Aorta (tissue), 5 donors: Measurements from ENCODE around the gene SMARCA2. TPM values are rescaled to one million over a fixed set of nuclear protein-coding genes. Genes with fewer than 3 reads are reported as not detected.

Experiments used
- ATAC-seq: fragments of 200-7000 bp; cut with Tn5 transposase; one replicate; pipeline ENCODE4 v1.9.1; 2022; ENCODE audit warnings: moderate library complexity; ENCODE audit not compliant: low FRiP score
- DNase-seq, 2 donors: peaks; one replicate each; pipeline ENCODE4 v3.0.0-alpha.2; 2020
- H3K27ac ChIP-seq, 2 donors: one replicate each; pipeline ENCODE4 v1.5.1; 2013; ENCODE audit warnings: low read length in 2 of 2, mild to moderate bottlenecking in 2 of 2, moderate library complexity in 2 of 2, control low read depth in 1 of 2, inconsistent platforms in 1 of 2, low read depth in 1 of 2
- H3K27me3 ChIP-seq, 2 donors: one replicate each; pipeline ENCODE4 v1.6.1; 2013; ENCODE audit warnings: control low read depth in 1 of 2, low read length in 1 of 2, mild to moderate bottlenecking in 1 of 2, moderate library complexity in 1 of 2; ENCODE audit not compliant: insufficient read depth in 2 of 2, control insufficient read depth in 1 of 2
- H3K36me3 ChIP-seq, 2 donors: one replicate each; pipeline ENCODE4 v1.6.1; 2013; ENCODE audit warnings: control low read depth in 1 of 2, low read length in 1 of 2, mild to moderate bottlenecking in 1 of 2; ENCODE audit not compliant: insufficient read depth in 2 of 2, control insufficient read depth in 1 of 2
- H3K4me1 ChIP-seq, 2 donors: one replicate each; pipeline ENCODE4 v1.6.1; 2013; ENCODE audit warnings: low read length in 2 of 2, control low read depth in 1 of 2, mild to moderate bottlenecking in 1 of 2, moderate library complexity in 1 of 2; ENCODE audit not compliant: insufficient read depth in 2 of 2, control insufficient read depth in 1 of 2
- H3K4me3 ChIP-seq, 2 donors: one replicate each; pipeline ENCODE4 v1.5.1; 2013; ENCODE audit warnings: low read length in 2 of 2, control low read depth in 1 of 2, mild to moderate bottlenecking in 1 of 2
- H3K9me3 ChIP-seq: one replicate; pipeline ENCODE4 v1.6.1; 2013; ENCODE audit warnings: mild to moderate bottlenecking, low read length; ENCODE audit not compliant: control insufficient read depth
- WGBS, 2 donors: extraction: QIAGEN DNeasy Blood & Tissue Kit; methylation state at CpG; one replicate each; pipeline ENCODE4 v1.1.7; 2013; 5-methylcytosine and 5-hydroxymethylcytosine counted together
- intact Hi-C, 2 donors: fragments of 100-400 bp; cut with DNase I; formaldehyde crosslinking; loops; one replicate each; pipeline versions ENCODE4 v1.14.2 to v1.15.0; 2022
- long read RNA-seq, 2 donors: library from polyadenylated mRNA; unstranded; transcript quantifications; one replicate each; pipeline ENCODE4 v2.0.0, GENCODE V29; 2020 to 2021
- polyA plus RNA-seq, 2 donors: library from polyadenylated mRNA; stranded (reverse); fragments of 200-250 nt; gene quantifications; one replicate each; pipeline ENCODE4 v1.2.3, GENCODE V29; 2013
- total RNA-seq, 2 donors: library from RNA; stranded (reverse); fragmentation: NEBNext Ultra II Directional; extraction: Animal tissue kit (Norgen Biotek cat#: 25700); gene quantifications; one replicate each; pipeline ENCODE4 v1.2.1, GENCODE V29; 2021
- donor health status: healthy with polysubstance abuse.
- donor health status: Bipolar disorder and iron deficiency.
- donor health status: DM: no; HTN: no; CAD: no.
- donor health status: DM: no; HTN: no; CAD: no.
- donor health status: DM: yes; HTN: yes; CAD: no.

Gene SMARCA2
- 100 to 1,000 TPM; 206 to 265 TPM for total RNA-seq
- polyA plus RNA-seq, result 10 to 100 TPM; 61.7 to 84.8 TPM
- long read RNA-seq, donor 1, full-length matches to known transcripts, result 13 of 86 reads
- long read RNA-seq, donor 1, partial matches to known transcripts, result 53 of 86 reads
- long read RNA-seq, donor 1, other reads (novel, unspliced or antisense), result 20 of 86 reads
- long read RNA-seq, donor 2, full-length matches to known transcripts, result 4 of 63 reads
- long read RNA-seq, donor 2, partial matches to known transcripts, result 31 of 63 reads
- long read RNA-seq, donor 2, other reads (novel, unspliced or antisense), result 28 of 63 reads

DNA sequence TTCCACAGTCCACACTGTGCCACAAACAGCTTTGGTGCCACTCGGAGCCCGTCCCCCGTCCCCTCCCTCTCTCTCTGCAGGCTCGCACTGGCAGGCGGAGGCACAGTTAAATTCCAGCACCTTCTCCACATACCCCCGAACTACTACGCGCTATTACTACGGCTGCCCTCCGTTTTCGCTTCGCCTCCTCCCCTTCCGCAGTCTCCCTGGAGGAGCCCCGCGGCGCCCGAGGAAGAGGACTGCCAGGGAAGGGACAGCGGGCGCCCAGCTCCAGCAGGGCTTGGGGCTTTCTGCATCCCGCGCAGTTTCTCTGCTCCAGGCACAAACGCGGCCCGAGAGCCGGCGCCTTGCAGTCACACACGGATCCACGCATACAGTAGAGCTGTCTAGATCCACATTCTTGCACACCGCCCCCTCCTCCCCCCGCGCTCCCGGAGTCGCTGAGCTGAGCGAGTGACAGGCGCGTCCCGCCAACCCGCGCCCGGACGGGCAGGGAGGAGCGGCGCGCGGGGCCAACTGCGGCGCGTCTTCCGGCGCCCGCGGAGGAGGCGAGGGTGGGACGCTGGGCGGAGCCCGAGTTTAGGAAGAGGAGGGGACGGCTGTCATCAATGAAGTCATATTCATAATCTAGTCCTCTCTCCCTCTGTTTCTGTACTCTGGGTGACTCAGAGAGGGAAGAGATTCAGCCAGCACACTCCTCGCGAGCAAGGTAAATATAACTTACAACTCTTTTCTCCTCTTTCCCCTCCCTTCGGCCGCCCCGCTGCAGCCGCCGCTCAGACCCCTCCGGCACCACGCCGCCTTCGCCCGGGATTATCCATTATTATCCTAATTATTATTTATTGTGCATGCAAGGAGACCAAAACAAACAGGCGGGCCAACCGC, at the start of gene SMARCA2:
Gene SMARCA2 (plus strand): TSS at position 652 of the 885 bp plus-strand sequence. CDS start 13,676 bp downstream, outside the sequence.
- Histone ChIP-seq H3K36me3 (no peaks in the 10 kb centered on the region), H3K4me1 (peaks cover 0 to 3% of the 10 kb centered on the region in 2 donors), H3K4me3 (peak within 1 kb of the TSS; percentile 85 to 95), H3K27me3 (no peaks in the 10 kb centered on the region), H3K9me3 (no peaks in the 10 kb centered on the region), H3K27ac (peak within 1 kb of the TSS; percentile 79 to 93)
- DNase-seq, result peak; percentile 99
- WGBS, 2 donors, result 1% methylated on average over 60 to 71 of the region's 71 CpGs
- peak; percentile 93 for ATAC-seq
- intact Hi-C loops, result loop anchor here (2.0 to 10.0 kb wide), 7 partner anchors 37 to 830 kb away; partner anchors contain the start of genes PUM3 (in 1 of the 2) and VLDLR (in 1 of the 2)

DNA sequence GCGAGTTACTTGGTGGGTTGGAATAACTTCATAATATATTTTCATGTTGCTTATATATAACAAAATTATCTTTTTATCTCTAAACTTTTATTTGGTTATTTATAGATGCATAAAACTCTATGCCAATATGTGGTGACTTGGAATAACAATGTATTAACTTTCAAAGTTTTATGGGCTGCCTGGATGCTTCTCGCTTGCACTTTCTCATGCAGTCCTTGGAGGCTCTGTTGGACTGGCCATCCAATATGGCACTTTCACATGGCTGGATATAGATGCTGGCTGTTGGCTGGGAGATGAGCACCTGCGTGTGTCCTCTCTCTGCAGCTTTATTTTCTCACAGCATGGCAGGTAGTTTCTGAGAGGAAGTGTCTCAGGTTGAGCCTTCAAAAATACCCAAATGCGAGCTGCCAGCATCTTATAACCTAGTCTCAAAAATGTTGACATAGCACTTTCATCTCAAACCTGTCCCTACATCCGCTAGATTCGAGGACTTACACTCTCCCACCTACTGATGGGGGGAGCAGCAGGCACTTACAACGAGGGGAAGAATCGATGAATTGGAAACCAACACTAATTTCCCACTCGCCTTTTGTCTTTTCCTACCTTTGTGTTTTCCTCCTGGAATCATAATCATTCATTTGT, 48.3 kb upstream of the SMARCA2 start:
- intact Hi-C loops, result no loop called here
- ATAC-seq, result no peak

DNA sequence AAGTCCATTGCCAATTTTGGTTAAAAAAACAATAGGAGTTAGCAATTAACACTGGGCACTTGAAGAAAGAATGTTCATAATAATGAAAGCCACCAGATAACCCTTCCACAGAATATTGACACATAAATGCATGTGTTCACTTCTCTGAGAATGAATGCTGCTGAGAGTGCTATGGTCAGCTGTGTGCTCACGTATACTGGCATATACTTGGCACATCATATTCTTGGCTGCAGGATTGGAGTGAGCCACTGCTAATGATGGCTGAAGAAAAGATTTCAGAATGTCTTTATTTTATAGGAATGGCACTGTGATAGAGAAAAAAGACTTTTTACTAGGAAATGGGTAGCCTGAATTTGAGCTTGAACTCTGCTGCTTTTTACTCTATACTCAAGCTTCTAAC, 46.0 kb upstream of the SMARCA2 start:
- Histone ChIP-seq H3K4me3 (no peak overlapping the region), H3K9me3 (peaks cover 3% of the 10 kb centered on the region), H3K4me1 (no peaks in the 10 kb centered on the region), H3K36me3 (no peaks in the 10 kb centered on the region), H3K27ac (no peak overlapping the region), H3K27me3 (no peaks in the 10 kb centered on the region)
- DNase-seq (no peak), ATAC-seq (no peak)
- intact Hi-C loops, result no loop called here
- 5 to 6% methylated on average over 1 of the region's 1 CpG for WGBS, 2 donors

More for the DNA sequence above, 48.3 kb upstream of the SMARCA2 start:
- Histone ChIP-seq H3K4me1 (no peaks in the 10 kb centered on the region), H3K9me3 (peaks cover 1% of the 10 kb centered on the region), H3K27me3 (no peaks in the 10 kb centered on the region), H3K36me3 (no peaks in the 10 kb centered on the region), H3K4me3 (no peak overlapping the region), H3K27ac (no peak overlapping the region)
- 91% methylated on average over 9 of the region's 9 CpGs for WGBS, 2 donors
- no peak for DNase-seq

DNA sequence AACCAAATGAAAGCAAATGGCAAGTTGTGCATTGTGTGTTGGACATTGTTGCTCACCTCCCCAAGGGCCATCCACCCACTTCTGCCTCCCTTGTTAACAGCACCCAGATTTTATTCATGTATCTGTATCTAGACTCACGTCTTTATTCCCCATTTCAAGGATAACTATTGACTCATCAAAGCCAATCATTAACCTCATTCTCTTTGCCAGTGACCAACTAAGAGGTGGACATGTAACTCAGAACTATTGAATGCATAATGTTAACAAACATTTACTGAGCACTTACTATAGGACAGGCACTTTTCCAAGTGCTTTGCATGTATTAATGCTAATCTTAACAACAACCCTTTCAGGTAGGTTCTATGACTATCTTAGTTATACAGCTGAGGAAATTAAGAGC, 45.2 kb upstream of the SMARCA2 start:
- no peak for DNase-seq
- H3K4me3 ChIP-seq, result no peak overlapping the region
- H3K36me3 ChIP-seq, result no peaks in the 10 kb centered on the region
- ATAC-seq, result no peak
- intact Hi-C loops, result no loop called here
- H3K9me3 ChIP-seq, result peaks cover 3% of the 10 kb centered on the region
- 80 to 85% methylated on average over 1 of the region's 1 CpG for WGBS, 2 donors
- no peaks in the 10 kb centered on the region for H3K27me3 ChIP-seq
- H3K4me1 ChIP-seq, result no peaks in the 10 kb centered on the region
- H3K27ac ChIP-seq, result no peak overlapping the region

DNA sequence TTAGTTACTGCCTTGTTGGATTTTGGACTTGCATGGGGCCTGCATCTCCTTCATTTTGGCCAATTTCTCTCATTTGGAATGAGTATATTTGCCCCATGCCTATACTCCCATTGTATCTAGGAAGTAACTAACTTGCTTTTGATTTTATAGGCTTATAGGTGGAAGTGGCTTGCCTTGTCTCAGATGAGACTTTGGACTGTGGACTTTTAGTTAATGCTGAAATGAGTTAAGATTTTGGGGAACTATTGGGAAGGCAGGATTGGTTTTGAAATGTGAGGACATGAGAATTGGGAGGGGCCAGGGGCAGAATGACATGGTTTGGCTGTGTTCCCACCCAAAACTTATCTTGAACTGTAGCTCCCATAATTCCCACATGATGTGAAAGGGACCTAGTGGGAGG, 42.5 kb upstream of the SMARCA2 start:
- Histone ChIP-seq H3K9me3 (peaks cover 2% of the 10 kb centered on the region), H3K36me3 (no peaks in the 10 kb centered on the region), H3K4me3 (no peak overlapping the region), H3K27me3 (no peaks in the 10 kb centered on the region), H3K4me1 (no peaks in the 10 kb centered on the region), H3K27ac (no peak overlapping the region)
- intact Hi-C loops, result no loop called here
- ATAC-seq, result no peak
- DNase-seq, result no peak

DNA sequence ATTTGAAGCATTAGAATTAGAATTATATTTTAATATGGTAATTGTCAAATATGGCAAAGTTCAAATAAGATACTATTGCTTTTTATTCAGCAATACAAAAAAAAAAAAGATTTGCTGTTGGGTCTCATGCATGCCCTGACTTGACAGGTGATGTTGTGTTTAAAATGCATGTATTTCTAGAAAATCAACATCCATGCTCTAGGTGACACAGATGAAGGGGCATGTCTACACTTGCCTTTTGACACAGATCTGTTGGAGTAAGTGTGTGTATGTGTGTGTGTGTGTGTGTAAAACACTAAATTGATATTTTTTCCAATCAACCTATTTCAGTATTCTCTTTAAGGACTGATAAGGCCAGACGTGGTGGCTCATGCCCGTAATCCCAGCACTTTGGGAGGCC, 38.1 kb upstream of the SMARCA2 start:
- no peak for ATAC-seq
- intact Hi-C loops, result no loop called here
- WGBS, 2 donors, result 79 to 85% methylated on average over 2 of the region's 2 CpGs

DNA sequence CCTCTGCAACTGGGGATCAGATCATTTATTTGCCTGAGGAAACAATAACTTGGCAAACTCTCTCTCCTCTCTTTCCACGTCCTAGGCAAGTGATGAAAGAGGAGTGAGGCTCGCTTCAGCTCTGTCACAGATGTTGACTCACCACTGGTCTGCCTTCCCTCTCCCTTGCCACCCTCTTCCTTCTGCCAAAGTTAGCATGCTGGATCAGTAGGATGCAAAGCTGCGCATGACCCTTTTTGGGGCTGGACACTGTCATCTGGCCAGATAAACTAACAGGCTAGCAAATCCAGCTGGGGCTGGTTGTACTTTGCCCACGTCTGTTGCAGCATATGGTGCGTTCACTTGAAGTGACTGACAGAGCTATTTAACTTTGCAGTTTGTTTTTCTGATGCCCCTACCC, 36.2 kb upstream of the SMARCA2 start:
- H3K4me3 ChIP-seq, result no peak overlapping the region
- no peaks in the 10 kb centered on the region for H3K36me3 ChIP-seq
- 40 to 45% methylated on average over 5 of the region's 5 CpGs for WGBS, 2 donors
- H3K4me1 ChIP-seq, result no peaks in the 10 kb centered on the region
- no peaks in the 10 kb centered on the region for H3K27me3 ChIP-seq
- no peak overlapping the region for H3K27ac ChIP-seq
- intact Hi-C loops, result no loop called here
- DNase-seq, result no peak
- H3K9me3 ChIP-seq, result no peaks in the 10 kb centered on the region
- ATAC-seq, result no peak

More for the DNA sequence above, 38.1 kb upstream of the SMARCA2 start:
- H3K4me1 ChIP-seq, result no peaks in the 10 kb centered on the region
- no peak overlapping the region for H3K27ac ChIP-seq
- no peak for DNase-seq
- no peak overlapping the region for H3K4me3 ChIP-seq
- no peaks in the 10 kb centered on the region for H3K36me3 ChIP-seq
- H3K9me3 ChIP-seq, result peaks cover under 1% of the 10 kb centered on the region
- no peaks in the 10 kb centered on the region for H3K27me3 ChIP-seq

DNA sequence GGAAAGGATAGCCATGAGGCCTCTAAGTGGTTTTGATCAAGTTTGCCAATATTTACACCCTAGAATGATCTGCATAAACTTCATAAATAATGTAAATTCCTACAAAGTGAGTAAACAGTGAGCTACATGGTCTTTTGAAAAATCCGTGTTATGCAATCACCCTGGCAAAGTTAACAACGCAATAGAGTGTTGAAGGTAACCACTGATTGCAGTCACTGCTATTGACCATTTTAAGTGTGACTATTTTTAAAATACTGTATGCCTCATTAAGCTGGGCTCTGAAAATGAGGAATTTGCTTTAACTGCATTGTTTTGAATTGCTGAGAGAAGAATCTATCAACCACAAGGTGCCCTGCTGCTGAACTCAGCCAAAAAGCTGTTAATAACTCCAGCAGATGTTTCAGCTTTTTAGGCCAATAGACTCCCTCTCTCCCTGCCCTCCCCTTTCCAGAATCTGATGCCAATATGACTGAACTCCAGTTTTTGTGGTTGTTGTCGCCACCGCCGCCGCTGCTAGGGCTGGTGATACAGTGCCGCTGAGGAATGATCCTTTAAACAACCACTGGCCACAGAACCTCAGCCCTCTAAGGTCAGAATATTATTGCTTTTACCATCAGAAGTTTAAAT, 35.3 kb upstream of the SMARCA2 start:
- DNase-seq, result no peak
- Histone ChIP-seq H3K9me3 (no peaks in the 10 kb centered on the region), H3K36me3 (no peaks in the 10 kb centered on the region), H3K4me3 (no peak overlapping the region), H3K27me3 (no peaks in the 10 kb centered on the region), H3K4me1 (no peaks in the 10 kb centered on the region), H3K27ac (no peak overlapping the region)
- WGBS, 2 donors, result 20 to 47% methylated on average over 7 of the region's 7 CpGs
- ATAC-seq, result peak; percentile 50
- intact Hi-C loops, result no loop called here
